Pancreas (tissue), 10 donors: ENCODE data around the gene HSPA5. TPM values are rescaled to one million over a fixed set of nuclear protein-coding genes. Genes with fewer than 3 reads are reported as not detected.
"Not testable (repeated sequence)": the region's sequence is repeated elsewhere in the genome, so short reads cannot be mapped to it uniquely, and the experiment has no call there.

Experiments
- ATAC-seq, 4 donors: fragments of 200-7000 bp; cut with Tn5 transposase; one replicate each; pipeline versions ENCODE4 v1.8.0 to v1.9.1; 2020; ENCODE audit warnings: mild to moderate bottlenecking in 4 of 4, moderate library complexity in 4 of 4
- DNase-seq, 6 donors: peaks; one replicate each; pipeline ENCODE4 v3.0.0-alpha.2; 2020
- FAIRE-seq: peaks from 2 replicates; lab custom pipeline; 2012; peaks lifted over from hg19 to GRCh38; lab: Jason Lieb, UNC
- H3K27ac ChIP-seq, 4 donors: fragments of 200-600 bp; sonication (generic); 1 replicate in 3 of 4; 2 replicates in 1 of 4; pipeline versions ENCODE4 v1.5.0 to v1.8.0; 2020
- H3K27me3 ChIP-seq, 4 donors: fragments of 200-600 bp; one replicate each; pipeline ENCODE4 v1.8.0; 2021
- H3K36me3 ChIP-seq, 3 donors: fragments of 200-600 bp; sonication (generic) in 1 of 3; one replicate each; pipeline versions ENCODE4 v1.5.0 to v1.8.0; 2020 to 2021
- H3K4me1 ChIP-seq, 3 donors: fragments of 200-600 bp; one replicate each; pipeline ENCODE4 v1.8.0; 2021
- H3K4me3 ChIP-seq, 4 donors: fragments of 200-600 bp; sonication (generic) in 2 of 4; one replicate each; pipeline versions ENCODE4 v1.5.0 to v1.8.0; 2020 to 2021
- H3K9me3 ChIP-seq, 4 donors: fragments of 200-600 bp; one replicate each; pipeline ENCODE4 v1.8.0; 2021
- CTCF ChIP-seq, 4 donors: fragments of 200-600 bp; sonication (generic) in 3 of 4; IDR thresholded peaks; one replicate each; pipeline versions ENCODE4 v1.5.0 to v1.8.0; 2021; ENCODE audit warnings: antibody characterized with exemption in 4 of 4
- WGBS, 2 donors: extraction: QIAGEN DNeasy Blood & Tissue Kit; methylation state at CpG; one replicate each; pipeline ENCODE4 v1.1.7; 2013; 5-methylcytosine and 5-hydroxymethylcytosine counted together
- intact Hi-C, 3 donors: fragments of 100-400 bp; cut with DNase I; formaldehyde crosslinking; loops; one replicate each; pipeline versions ENCODE4 v1.11.1 to v1.14.2; 2022
- polyA plus RNA-seq, 2 donors: library from polyadenylated mRNA; stranded (reverse); fragments of 200-250 nt; gene quantifications; one replicate each; pipeline ENCODE4 v1.2.3, GENCODE V29; 2013
- total RNA-seq, 6 donors: library from RNA; stranded (reverse); fragmentation: NEBNext Ultra II Directional in 4 of 6; extraction: Animal tissue kit (Norgen Biotek cat#: 25700) in 4 of 6; gene quantifications; one replicate each; pipeline versions ENCODE4 v1.2.1 to v1.2.4, GENCODE V29; 2021 to 2023
- donor health status: healthy with polysubstance abuse.
- donor health status: DM: no; HTN: no; CAD: no; lungs with moderate emphysema.
- donor health status: DM: no; HTN: no; CAD: no.
- donor health status: control.
- donor health status: control.
- donor health status: Bipolar disorder and iron deficiency.
- donor health status: DM: yes; HTN: yes; CAD: no.
- donor health status: DM: no; HTN: no; CAD: no.
- donor health status: DM: no; HTN: no; CAD: no.
- donor health status: DM: yes; HTN: yes; CAD: no.

Gene HSPA5
- total and polyA plus RNA-seq, 8 donors: 50.2 to 248 (median 165) TPM

GRCh38 chr9:125227761-125228160 lies 13.4 kb downstream of the HSPA5 start:
- Histone ChIP-seq H3K9me3 (no peaks in the 10 kb centered on the region), H3K27me3 (no peaks in the 10 kb centered on the region), H3K36me3 (peaks cover 0 to 9% (median 0%) of the 10 kb centered on the region in 3 donors), H3K4me3 (no peak overlapping the region), H3K4me1 (no peaks in the 10 kb centered on the region), H3K27ac (no peak overlapping the region)
- no peak for DNase-seq
- intact Hi-C loops: no loop called here
- no peak for FAIRE-seq
- WGBS, 2 donors: 94 to 97% methylated on average over 6 of the region's 6 CpGs
- TF ChIP-seq CTCF (IDR thresholded peaks at IDR 0.05): no peak
- ATAC-seq: no peak

GRCh38 chr9:125224858-125225257 lies 16.3 kb downstream of the HSPA5 start:
- DNase-seq, H3K9me3 ChIP-seq, intact Hi-C loops, H3K27ac ChIP-seq, ATAC-seq, H3K4me1 ChIP-seq, H3K4me3 ChIP-seq, H3K27me3 ChIP-seq, H3K36me3 ChIP-seq, FAIRE-seq: not testable (repeated sequence)

GRCh38 chr9:125218621-125219020 lies 22.5 kb downstream of the HSPA5 start:
- Histone ChIP-seq H3K4me3 (no peak overlapping the region), H3K4me1 (no peaks in the 10 kb centered on the region), H3K27ac (no peak overlapping the region), H3K27me3 (no peaks in the 10 kb centered on the region), H3K9me3 (no peaks in the 10 kb centered on the region), H3K36me3 (peaks cover 0 to 4% (median 0%) of the 10 kb centered on the region in 3 donors)
- FAIRE-seq (no peak), DNase-seq (no peak), ATAC-seq (no peak)
- TF ChIP-seq CTCF (IDR thresholded peaks at IDR 0.05): no peak
- 93 to 95% methylated on average over 3 of the region's 3 CpGs for WGBS, 2 donors
- intact Hi-C loops: no loop called here

- H3K4me3 ChIP-seq: no peak overlapping the region
- TF ChIP-seq CTCF (IDR thresholded peaks at IDR 0.05): no peak
- 79 to 80% methylated on average over 5 of the region's 5 CpGs for WGBS, 2 donors
- intact Hi-C loops: no loop called here
- FAIRE-seq: no peak
- H3K27ac ChIP-seq: no peak overlapping the region
- no peaks in the 10 kb centered on the region for H3K9me3 ChIP-seq
- no peak for DNase-seq
- H3K36me3 ChIP-seq: peaks cover 0 to 16% (median 0%) of the 10 kb centered on the region in 3 donors
- ATAC-seq: no peak
- no peaks in the 10 kb centered on the region for H3K27me3 ChIP-seq
- no peaks in the 10 kb centered on the region for H3K4me1 ChIP-seq
These were observed 27.0 kb downstream of the HSPA5 start for GRCh38 chr9:125214186-125214585.

- no peaks in the 10 kb centered on the region for H3K4me1 ChIP-seq
- H3K4me3 ChIP-seq: no peak overlapping the region
- H3K36me3 ChIP-seq: peaks cover 0 to 14% (median 0%) of the 10 kb centered on the region in 3 donors
- H3K27ac ChIP-seq: no peak overlapping the region
- H3K27me3 ChIP-seq: no peaks in the 10 kb centered on the region
- WGBS, 2 donors: 95 to 98% methylated on average over 3 of the region's 3 CpGs
- no peak for FAIRE-seq
- no peaks in the 10 kb centered on the region for H3K9me3 ChIP-seq
- no peak for TF ChIP-seq CTCF (IDR thresholded peaks at IDR 0.05)
- DNase-seq: no peak
- intact Hi-C loops: no loop called here
- no peak for ATAC-seq
These were observed 36.7 kb downstream of the HSPA5 start for GRCh38 chr9:125204477-125204876.
